Stimulated activated CD8-positive, alpha-beta memory T cell treated with anti-CD3 and anti-CD28 coated beads, Interleukin-15, amount 100 ng/mL, for 48 hours (primary cell): ENCODE data around the gene SHB.

ENCODE experiments used
- DNase-seq, 2 donors: peaks; one replicate each; pipeline ENCODE4 v3.0.0-alpha.2; 2020; ENCODE audit warnings: low read depth in 2 of 2

Gene SHB

DNA sequence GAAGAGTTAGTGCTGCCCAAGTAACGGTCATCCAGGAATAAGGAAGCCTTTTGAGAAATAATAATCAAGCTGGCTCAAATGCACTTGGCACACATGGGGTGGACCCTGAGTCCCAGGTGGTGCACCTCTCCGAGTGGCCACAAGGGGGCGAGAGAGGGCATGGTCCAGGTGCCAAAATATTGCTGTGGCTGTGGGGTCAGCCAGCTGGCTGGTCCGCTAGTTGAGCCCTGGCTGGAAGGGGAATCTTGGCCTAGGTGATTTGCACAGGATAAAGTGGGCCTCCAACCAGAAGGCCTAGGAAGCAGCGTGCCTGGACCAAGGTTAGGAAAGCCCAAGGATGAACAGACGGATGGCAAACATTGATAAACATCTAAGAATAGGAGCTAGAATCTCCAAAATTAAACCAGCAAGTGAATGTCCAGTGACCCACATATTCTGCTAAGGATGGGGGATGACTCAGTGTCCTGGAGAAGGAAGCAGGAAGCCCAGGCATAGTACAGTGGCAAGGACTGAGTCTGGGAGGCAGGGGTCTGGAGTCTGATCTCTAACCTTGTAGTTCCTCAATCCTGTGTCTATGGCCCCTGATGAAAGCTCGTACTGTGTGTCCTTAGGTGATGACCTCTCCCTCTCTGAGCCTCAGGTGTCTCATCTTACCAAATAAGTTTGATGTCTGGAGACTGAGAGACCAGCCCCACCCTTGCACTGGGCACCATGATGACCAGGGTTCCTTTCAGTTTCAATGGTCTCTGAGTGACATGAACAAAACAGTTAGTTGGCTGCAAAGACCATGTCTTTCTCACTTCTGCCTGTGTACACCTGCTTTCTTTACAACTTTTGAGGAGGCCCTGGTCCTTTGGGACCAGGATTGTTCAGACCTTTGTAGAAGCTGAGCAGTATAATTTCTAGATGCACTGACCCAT is 19.2 kb upstream of the SHB start:
- DNase-seq = no peak

DNA sequence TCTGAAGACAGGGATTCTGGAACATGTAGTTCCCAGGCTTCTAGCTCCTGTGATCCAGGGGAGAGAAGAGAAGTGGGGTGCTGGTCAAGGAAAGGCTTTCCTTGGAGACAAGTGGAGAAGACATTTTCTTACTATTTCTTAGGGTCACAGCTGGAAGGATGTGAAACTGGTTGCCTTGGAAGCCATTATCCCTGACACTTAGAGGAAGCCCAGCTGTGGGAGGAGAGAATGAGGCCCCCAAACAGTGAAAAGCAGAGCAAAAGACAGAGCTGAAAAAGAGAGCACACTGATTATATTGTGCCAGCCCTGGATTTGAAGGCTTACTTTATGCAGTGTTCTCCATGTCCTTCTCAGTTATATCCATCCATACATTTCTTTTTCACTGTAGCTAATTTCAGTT is 17.5 kb upstream of the SHB start:
- DNase-seq = no peak

DNA sequence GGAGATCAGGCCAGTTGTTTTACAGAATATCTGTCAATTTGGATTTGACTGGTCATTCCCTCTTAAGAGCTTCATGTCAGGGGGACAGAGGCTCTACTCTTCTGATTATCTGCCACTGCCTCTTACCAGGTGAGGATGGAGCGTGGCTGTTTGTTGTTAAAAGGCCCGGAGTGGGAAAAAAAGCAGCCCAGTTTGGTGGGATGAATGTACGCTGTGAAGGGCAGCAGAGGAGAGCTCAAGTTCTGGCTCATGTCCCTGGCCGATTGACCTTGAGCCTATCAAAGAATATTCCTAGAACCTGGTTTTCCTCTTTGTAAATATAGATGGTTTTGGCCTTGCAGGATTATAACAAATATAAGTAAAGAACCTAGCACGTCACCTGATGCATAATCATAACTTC is 16.3 kb upstream of the SHB start:
- DNase-seq = no peak

DNA sequence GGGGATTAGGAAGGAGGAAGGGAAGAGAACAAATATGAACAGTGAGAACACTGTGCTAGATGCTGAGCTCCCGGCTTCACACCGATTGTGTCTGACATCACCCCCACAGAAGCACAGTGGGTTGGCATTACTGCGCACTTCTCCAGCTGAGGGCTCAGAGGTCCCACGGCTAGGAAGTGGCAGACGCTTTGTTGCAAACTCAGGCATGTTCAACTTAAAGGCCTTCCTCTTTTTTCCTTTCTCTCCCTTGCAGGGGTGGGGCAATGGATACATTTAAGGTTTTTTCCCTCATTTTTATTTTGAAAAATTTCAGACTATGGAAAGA is 15.5 kb upstream of the SHB start:
- no peak for DNase-seq

DNA sequence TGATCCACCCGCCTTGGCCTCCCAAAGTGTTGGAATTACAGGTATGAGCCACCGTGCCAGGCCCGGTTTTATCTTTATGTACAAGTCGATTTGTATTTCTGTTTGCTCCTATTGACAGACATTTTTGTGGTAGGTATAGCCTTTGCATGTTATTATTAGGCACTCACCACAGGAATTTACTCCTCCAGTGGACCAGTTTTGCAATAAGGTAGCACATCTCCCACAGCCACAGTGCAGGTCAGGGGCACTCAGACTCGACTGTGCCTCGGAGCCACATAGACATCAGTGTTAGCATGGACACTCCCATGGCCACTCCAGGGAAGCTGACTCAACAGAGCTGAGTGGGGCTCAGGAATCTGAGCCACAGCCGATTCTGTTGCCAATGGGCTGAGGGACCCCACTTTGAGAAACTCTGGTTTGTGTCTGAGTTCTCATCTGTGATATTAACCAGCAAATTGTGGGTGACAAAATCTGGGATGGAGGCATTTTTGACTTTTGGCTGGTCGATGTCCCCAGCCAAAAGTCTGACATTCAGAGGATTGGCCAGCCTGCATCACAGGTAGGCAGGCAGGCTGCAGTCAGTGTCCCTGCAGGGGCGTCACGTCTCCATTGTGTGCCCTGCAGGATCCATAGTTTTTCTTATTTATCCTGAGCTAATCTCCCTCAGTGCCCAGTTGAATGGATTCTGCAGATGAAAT is 15.0 kb upstream of the SHB start:
- DNase-seq = no peak

DNA sequence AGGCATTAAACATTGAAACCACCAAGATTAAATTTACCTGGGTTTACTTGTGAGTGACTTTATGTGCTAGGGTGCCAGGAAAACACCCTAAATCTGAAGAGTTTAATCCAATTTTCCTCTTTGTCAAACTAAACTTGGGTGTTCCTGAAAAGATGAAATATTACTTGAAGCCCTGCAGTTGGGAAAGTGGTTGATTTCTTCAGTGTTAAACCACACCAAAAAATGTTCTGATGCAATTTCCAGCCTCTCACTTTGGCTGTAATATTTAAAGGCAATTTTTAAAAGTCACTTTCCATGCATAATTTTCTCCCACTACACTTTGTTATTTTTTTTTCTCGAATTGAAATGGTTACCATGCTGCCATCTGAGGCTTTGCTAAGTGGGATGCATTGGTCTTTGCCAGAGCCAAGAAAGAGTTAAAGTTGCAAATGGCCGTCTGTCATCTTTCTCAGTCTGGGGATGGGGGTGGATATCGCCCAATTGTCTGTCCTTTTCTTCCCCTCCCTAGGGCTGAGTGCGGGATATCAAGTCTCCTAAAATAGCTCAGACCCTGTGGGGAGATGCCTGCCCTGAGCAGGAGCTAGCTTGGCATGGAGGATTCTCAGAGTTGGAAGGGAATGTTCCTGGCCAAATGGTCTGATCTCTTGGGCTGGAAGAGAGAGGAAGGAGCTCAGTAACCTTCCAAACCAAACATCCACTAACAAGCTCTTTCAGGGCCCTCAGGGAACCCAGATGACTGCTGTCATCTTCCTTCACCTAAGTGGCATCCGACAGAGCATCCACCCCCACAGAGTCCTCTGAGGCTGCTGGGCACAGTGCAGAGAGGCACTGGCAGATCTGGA is 13.6 kb upstream of the SHB start:
- no peak for DNase-seq

DNA sequence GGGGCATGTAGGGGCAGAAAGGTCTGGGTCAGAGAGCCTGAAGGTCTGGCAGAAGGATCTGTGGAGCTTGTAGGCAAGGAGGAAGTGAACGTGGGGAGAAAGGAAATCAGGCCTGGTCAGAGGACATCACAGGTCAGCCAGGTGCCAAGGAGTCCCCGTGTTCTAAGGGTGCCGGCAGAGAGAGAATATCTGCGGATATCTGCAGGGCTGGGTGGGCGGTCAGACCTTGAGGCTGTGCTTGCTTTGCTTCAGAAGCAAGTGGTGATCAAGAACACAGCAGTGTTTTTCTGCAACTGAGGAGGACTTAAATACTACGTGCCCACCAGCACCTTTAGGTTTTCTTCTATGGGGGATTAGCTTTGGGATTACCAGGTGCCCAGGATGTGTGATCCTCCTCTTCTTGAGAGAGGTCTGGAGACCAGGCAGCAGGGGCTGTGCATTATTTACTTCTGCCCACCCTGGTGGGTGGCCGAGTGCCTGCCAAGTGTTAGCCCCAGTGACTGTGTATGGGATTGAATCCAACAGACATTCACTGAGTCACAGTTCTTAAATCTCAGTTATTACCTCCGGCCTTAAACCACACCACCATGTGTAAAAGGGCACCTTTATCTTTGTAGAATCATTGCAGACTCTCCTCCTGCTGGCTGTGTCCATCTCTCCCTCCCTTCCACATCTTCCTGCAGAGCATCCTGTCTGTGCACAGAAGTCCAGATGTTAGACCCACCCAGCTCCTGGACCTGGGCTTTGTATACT is 12.5 kb upstream of the SHB start:
- no peak for DNase-seq

DNA sequence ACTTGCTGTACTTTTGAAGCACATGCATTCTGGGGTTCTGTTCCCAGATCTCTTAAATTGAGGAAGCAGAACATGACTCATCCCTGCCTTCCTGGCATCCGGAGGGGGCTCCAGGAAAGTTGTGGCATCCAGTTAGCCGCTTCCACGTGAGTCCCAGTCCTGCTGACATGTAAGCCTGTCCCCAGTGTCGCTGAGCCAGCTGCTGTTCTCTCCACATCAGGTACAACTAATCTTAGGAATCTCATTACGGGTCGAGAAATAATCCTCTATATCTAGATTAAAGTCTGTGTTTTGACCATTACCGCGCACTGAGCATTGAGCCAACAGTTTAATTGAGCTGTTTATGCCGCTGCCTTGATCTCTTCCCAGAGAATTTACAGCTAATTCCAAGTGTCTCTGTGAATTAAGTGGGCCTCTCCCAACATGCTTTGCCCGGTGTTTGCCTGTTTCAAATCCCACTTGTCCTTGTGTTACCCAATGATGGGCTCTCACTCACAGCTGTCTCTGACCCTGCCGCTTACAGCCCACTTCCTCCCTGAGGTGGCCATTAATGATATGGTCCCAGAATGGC is 10.5 kb upstream of the SHB start:
- no peak for DNase-seq

DNA sequence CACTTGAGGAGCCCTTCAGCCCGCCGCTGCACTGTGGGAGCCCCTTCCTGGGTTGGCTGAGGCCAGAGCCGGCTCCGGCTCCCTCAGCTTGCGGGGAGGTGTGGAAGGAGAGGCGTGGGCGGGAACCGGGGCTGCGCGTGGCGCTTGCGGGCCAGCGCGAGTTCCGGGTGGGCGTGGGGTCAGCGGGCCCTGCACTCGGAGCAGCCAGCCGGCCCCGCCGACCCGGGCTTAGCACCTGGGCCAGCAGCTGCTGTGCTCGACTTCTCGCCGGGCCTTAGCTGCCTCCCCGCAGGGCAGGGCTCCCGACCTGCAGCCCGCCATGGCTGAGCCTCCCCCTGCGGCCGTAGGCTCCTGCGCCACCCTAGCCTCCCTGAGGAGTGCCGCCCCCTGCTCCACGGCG is 6.2 kb upstream of the SHB start:
- no peak for DNase-seq

DNA sequence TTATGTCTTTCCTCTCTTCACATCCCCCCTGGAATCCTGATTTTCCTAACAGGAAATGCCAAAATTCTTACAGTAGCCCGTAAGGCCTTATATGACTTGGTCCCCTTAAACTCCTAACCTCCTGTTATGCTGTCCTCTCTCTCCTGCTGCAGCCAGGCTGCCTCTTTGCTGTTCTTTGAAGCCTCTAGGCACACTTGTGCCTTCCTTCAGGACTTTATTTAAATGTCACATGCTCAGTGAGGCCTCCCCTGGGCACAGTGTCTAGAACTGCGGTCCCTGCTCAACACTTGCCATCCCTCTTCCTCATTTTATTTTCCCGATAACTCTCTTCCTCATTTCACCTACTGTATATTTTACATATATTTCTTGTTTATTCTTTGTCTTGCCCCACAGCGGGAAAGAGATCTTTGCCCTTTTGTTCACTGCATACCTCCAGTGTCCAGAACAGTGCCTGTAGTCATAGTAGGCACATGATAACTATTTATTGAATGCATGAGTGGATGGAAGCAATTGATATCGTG is 5.5 kb upstream of the SHB start:
- DNase-seq = no peak

DNA sequence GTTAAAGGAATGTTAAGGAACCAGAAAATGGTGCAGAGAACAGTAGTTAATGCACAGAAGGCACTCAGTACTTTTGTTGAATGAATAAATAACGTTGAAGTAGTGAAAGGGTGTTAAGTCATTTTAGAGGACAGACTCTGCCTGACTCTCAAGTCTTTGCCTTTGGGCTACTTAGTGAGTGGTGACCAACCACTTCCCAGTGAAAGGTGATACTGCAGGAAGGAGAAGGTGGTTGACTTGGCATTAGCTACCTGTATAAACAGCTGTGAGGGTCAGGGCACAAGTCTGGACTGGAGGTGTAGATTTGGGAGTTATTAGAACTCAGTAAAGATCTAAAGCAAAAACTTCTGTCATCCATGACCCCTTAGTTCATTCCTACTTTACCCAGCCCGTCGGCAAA is 4.9 kb upstream of the SHB start:
- no peak for DNase-seq

DNA sequence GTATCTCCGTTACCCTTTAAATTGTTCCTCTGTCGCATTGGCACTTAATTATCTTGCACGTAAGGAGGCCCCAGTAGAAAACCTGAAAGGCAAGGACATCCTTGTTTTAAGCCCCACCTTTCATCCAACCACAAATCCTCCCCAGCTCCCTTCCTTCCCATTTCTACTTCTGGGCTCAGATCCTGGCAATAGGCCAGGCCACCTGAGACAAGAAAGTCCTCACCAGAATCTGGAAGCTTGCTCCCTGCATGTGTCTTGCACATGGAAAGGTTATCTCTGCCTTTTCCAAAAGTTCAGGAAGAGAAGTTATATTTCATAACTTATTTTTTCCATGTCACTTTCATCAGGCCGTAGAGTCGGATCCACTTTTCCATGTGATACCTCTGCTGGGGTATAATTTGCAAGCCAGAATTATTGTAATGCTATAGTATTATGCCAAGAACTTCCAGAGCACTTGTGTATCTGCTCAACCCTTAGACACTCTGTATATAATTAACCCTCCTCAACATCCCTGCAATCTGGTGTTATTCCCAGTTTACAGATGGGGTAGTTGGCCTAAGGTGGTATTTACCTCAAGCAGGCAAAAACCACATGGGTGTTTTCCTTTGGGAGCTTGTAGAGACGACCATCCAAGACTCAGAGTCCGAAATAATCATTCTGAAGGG is 2.6 kb upstream of the SHB start:
- no peak for DNase-seq

DNA sequence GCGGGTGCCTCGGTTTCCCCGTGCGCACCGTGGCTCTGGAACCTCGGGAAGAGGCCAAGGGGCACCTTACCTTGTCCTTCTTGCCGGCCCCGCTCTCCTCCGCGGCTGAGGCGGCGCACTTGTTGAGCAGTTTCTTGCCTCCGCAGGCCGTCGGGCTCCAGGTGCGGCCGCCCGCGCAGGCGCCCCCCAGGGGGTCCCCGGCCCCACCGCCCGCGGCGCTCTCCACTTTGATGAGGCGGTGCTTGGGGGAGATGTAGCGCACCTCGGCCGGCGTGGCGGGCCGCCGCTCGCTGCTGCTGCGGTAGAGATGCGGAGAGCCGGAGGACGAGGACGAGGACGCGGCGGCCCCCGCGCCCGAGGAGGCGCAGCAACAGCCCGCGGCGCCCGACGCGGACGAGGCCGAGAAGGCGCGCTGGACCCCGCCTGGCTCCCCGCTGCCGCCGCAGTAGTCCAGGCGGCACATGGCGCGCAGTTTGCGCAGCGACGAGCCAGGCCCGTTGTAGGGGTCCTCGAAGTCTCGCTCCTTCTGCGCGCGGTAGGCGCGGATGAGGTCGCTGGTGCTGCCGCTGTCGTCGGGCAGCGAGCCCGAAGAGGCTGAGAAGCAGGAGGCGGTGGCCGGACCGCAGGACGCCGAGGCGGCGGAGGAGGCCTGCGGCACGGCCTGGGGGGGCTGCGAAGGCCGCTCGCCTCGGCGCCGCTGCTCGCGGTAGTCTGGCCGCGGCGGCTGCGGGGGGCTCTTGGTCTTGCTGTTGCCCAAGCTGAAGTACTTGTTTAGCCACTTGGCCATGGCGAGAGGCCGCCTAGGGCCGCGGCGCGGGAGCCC is 957 bp downstream of the SHB start:
- no peak for DNase-seq

DNA sequence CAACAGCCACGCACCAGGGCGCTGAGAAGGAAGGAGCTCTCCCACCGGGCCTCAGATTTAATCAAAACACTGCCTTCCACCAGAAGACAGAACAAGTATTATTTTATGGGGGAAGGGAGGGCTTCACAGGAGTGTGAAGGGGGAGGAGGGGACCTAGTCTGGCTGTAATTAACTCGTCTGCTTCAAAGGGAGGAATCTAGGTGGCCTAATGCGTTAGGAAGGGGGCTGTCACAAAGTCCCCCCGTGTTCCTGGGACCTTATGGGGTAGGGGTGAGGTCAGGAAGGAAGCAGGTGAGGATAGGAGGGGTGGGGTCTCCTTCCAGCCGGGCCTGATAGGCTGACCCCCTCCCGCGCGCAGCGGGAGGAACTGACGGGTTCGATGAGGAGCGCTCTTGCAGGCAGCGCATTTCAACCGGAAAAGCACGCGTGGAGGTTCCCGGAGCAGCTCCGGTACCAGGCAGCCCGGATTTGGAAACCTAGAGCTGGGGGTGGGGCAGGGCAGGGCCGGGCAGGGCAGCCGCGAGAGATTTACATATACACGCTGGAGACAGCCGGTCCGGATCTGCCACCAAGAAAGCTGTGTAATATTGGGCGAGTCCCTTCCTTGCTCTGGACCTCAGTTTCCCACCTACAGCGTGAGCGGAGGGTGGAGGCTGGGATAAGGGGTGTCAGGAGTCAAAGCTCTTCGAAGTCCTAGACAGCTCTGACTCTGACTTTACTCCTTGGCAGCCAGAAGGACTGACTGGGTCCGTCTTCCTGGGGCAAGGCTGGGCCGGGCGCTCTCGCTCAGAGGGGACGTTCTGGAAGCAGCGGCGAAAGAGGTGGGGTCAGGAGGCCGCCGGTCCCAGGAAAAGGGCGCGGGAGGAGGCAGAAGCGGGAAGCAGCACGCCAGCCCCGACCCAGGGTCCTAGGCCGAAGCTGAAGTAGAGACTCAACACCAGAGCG is 1.8 kb downstream of the SHB start:
- DNase-seq = no peak

DNA sequence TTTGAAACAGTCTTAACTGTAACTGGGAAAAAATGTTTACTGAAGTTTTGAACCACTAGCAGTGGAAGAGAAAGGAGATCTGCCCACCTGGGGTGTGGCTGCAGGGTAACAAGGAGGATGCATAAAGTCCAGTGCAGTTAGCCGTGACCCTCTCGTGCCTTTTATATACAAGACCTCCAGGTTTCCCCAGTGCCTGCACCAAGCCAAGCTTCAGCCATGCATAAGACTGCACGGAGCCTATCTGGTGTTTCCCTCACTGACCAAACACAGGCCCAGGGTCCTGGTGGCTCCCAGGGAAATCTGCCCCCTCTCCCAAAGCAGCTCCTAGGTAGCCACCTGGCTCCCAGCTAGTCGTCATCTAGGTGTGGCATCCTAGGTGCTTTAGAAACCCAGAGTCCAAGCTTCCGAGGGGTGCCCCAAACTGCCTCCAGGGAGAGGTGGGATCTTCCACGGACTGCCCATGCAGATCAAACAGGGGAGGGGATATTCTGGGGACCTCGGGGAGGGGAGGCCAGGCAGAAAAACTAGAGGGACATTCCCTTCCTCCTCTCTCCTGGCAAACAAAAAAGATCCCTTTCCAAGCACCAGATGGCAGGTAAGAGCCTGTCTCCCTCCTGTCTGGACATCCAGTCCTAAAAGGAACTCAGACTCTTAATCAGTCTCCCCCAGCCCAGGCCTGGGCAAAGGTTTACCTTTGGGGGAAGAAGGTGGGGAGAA is 2.7 kb downstream of the SHB start:
- DNase-seq = no peak

DNA sequence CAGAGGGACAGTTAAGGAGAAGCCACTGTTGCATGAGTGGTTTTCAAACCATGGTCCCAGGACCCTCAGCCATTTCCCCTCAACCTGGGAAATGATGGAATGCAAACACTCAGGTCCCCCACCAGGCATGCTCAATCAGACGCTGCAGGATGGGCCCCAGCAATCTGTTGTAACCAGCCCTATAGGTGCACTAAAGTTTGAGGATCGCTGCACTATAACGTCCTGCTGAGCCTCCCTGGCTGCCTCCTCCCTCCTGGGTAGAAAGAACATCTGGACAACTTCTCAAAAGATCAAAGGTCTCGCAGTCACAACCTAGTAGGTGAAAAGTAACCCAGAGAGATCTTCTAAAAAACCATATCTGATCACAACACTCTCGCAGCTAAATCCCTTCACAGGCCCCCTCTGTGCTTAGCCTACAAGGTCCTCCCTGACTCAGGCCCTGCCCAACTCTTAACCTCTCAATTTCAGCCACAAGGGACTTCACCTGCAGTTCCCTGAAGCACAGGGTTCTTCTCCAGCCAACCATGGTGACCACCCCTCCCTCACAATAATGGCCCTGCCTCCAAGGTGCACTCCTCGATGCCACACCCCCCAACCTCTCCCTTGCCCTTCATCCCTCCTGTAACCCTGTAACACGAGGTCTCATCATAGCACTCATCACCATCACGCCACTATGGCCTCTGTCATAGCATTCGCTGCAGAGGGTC is 3.5 kb downstream of the SHB start:
- DNase-seq = no peak

DNA sequence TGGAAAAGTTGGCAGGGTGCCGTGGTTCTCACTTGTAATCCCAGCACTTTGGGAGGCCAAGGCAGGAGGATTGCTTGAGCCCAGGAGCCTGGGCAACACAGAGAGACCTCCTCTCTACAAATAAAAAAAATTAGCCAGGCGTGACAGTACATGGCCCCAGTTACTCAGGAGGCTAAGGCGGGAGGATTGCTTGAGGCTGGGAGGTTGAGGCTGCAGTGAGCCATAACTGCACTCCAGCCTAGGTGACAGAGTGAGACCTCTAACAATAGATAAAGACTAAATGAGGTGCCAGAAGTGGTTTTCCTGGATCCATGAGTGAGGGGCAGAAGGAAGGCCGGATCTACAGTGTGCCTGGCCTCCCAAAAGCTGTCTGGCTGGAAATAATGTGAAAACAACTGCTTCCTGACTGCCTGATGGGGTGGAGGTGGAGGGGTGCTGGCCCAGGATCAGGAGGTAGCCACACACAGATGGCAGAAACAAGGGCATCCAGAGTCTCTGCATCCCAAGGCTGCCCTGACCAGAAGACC is 4.1 kb downstream of the SHB start:
- DNase-seq = no peak
